DOHH2 (cell line): ENCODE data around the gene GABRB2.

ENCODE experiments used
- H3F3A ChIP-seq: fragments of 200-600 bp; sonication (generic), shearing (Covaris generic); 2 replicates; pipeline ENCODE4 v1.6.0; 2016; ENCODE audit warnings: antibody characterized with exemption, mild to moderate bottlenecking; ENCODE audit not compliant: control insufficient read depth, insufficient read depth
- H3K27ac ChIP-seq: fragments of 200-600 bp; sonication (generic); 2 replicates; pipeline ENCODE4 v1.5.1; 2014; ENCODE audit warnings: low read depth, mild to moderate bottlenecking, low read length, moderate library complexity
- H3K27me3 ChIP-seq: fragments of 200-600 bp; sonication (generic); 2 replicates; pipeline ENCODE4 v1.6.1; 2014; ENCODE audit warnings: mild to moderate bottlenecking, low read length, mixed read lengths; ENCODE audit not compliant: control insufficient read depth
- H3K36me3 ChIP-seq: fragments of 200-600 bp; sonication (generic); 2 replicates; pipeline ENCODE4 v1.6.1; 2014; ENCODE audit warnings: mild to moderate bottlenecking, low read length, moderate library complexity, mixed read lengths; ENCODE audit not compliant: control insufficient read depth
- H3K4me1 ChIP-seq: fragments of 200-600 bp; sonication (generic); 2 replicates; pipeline ENCODE4 v1.6.1; 2014; ENCODE audit warnings: mild to moderate bottlenecking, low read length, mixed read lengths; ENCODE audit not compliant: control insufficient read depth
- H3K4me2 ChIP-seq: fragments of 200-600 bp; sonication (generic); 2 replicates; pipeline ENCODE4 v1.6.0; 2014; ENCODE audit warnings: mild to moderate bottlenecking, low read length, moderate library complexity
- H3K4me3 ChIP-seq: fragments of 200-600 bp; sonication (generic); 2 replicates; pipeline ENCODE4 v1.5.1; 2014; ENCODE audit warnings: mild to moderate bottlenecking, low read length, mixed read lengths
- H3K79me2 ChIP-seq: fragments of 200-600 bp; sonication (generic); 2 replicates; pipeline ENCODE4 v1.6.1; 2014; ENCODE audit warnings: mild to moderate bottlenecking, low read length, mixed read lengths; ENCODE audit not compliant: control insufficient read depth
- H3K9me2 ChIP-seq: fragments of 200-600 bp; sonication (generic); replicated peaks from 2 replicates; pipeline ENCODE4 v1.6.1; 2014; ENCODE audit warnings: mild to moderate bottlenecking, low read length, mixed read lengths; ENCODE audit not compliant: control insufficient read depth
- H3K9me3 ChIP-seq: fragments of 200-600 bp; sonication (generic); 2 replicates; pipeline ENCODE4 v1.6.1; 2014; ENCODE audit warnings: antibody characterized with exemption, low read length, mixed read lengths; ENCODE audit not compliant: control insufficient read depth, insufficient read depth
- H4K20me1 ChIP-seq: fragments of 200-600 bp; sonication (generic); 2 replicates; pipeline ENCODE4 v1.6.0; 2014; ENCODE audit warnings: low read depth, mild to moderate bottlenecking, antibody characterized with exemption, low read length, moderate library complexity; ENCODE audit not compliant: control insufficient read depth, insufficient read depth
- EZH2phosphoT487 ChIP-seq: fragments of 200-600 bp; sonication (generic); IDR thresholded peaks from 2 replicates; pipeline ENCODE4 v1.6.1; 2017; ENCODE audit warnings: borderline replicate concordance, mild to moderate bottlenecking, antibody characterized with exemption, low read length, moderate library complexity, mixed read lengths
- TF ChIP-seq, protein P1 (sequence below): fragments of 200-600 bp; sonication (generic); IDR thresholded peaks from one replicate; pipeline ENCODE4 v1.5.1; 2014; ENCODE audit warnings: antibody characterized with exemption, mild to moderate bottlenecking, low read depth, low read length; ENCODE audit not compliant: poor library complexity, severe bottlenecking

The GABRB2 gene

DNA sequence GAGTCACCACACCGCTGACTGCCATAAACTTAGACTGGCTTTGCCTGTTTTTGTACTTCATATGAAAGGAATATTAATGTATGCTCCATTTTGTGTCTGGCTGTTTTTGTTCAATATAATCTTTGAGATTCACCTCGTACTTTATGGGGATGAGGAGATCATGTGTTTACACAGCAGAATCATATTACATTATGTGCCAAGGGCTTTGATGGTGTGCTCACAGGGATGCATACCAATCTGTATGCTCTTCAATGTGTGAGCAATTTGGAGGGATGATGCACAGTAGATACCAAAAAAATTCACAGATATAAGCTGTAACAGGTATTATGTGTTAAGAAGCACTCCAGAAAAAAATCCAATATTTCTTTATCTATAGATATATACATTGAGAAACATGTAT, 113.7 kb downstream of the GABRB2 start:
- TF ChIP-seq, protein P1, sequence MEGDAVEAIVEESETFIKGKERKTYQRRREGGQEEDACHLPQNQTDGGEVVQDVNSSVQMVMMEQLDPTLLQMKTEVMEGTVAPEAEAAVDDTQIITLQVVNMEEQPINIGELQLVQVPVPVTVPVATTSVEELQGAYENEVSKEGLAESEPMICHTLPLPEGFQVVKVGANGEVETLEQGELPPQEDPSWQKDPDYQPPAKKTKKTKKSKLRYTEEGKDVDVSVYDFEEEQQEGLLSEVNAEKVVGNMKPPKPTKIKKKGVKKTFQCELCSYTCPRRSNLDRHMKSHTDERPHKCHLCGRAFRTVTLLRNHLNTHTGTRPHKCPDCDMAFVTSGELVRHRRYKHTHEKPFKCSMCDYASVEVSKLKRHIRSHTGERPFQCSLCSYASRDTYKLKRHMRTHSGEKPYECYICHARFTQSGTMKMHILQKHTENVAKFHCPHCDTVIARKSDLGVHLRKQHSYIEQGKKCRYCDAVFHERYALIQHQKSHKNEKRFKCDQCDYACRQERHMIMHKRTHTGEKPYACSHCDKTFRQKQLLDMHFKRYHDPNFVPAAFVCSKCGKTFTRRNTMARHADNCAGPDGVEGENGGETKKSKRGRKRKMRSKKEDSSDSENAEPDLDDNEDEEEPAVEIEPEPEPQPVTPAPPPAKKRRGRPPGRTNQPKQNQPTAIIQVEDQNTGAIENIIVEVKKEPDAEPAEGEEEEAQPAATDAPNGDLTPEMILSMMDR, result no peak
- no peak for TF ChIP-seq EZH2phosphoT487
- Histone ChIP-seq H3K4me1 (no peaks in the 10 kb centered on the region), H3K79me2 (no peaks in the 10 kb centered on the region), H3F3A (no peaks in the 10 kb centered on the region), H3K27me3 (no peaks in the 10 kb centered on the region), H3K27ac (no peak overlapping the region), H4K20me1 (no peaks in the 10 kb centered on the region), H3K9me3 (no peaks in the 10 kb centered on the region), H3K4me3 (no peak overlapping the region), H3K9me2 (no peaks in the 10 kb centered on the region), H3K36me3 (no peaks in the 10 kb centered on the region), H3K4me2 (no peak overlapping the region)

DNA sequence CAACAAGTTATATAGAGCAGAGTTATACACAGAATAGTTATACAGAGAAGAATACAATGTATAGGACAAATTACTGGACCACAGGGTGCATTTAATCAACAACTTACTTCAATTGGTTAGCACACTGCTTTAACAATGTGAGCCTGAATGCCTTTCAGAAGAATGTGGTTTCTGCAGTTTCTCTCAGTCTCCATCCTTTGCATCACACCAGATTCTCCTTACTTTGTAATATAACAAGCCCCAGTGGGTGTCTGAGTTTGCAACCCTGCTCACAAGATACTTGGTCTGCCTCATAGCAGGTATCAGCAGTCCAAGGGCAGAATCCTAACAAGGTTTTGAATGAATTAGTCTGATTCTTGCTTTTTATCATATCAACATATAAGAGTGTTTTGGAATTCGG, 114.6 kb downstream of the GABRB2 start:
- Histone ChIP-seq H3K4me3 (no peak overlapping the region), H3K9me3 (no peaks in the 10 kb centered on the region), H3K27ac (no peak overlapping the region), H3K9me2 (no peaks in the 10 kb centered on the region), H3K4me1 (no peaks in the 10 kb centered on the region), H3F3A (no peaks in the 10 kb centered on the region), H3K79me2 (no peaks in the 10 kb centered on the region), H3K4me2 (no peak overlapping the region), H3K27me3 (no peaks in the 10 kb centered on the region), H4K20me1 (no peaks in the 10 kb centered on the region), H3K36me3 (no peaks in the 10 kb centered on the region)
- TF ChIP-seq EZH2phosphoT487, result no peak
- TF ChIP-seq, protein P1, result no peak

DNA sequence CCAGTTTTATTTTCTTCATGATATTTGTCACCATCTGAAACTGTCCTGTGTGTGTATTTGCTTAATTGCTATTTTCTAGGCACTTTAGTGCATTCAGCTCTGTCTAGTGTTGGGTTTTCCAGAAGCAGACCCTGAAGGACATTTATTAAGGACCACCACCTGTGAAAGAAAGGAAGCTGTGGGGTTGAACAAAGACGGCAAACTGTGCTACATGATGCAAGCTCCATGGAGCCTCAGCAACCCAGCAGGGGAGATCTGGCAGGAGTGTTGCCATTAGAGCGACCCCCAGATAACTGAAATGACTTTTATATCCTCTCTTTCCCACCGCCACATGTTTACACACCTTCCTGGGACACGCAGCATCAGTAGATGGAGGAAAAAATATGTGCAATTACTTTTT, 125.5 kb downstream of the GABRB2 start:
- Histone ChIP-seq H3K36me3 (no peaks in the 10 kb centered on the region), H3K79me2 (no peaks in the 10 kb centered on the region), H4K20me1 (no peaks in the 10 kb centered on the region), H3K27me3 (no peaks in the 10 kb centered on the region), H3F3A (no peaks in the 10 kb centered on the region), H3K27ac (no peak overlapping the region), H3K4me3 (no peak overlapping the region), H3K4me1 (no peaks in the 10 kb centered on the region), H3K9me2 (no peaks in the 10 kb centered on the region), H3K9me3 (no peaks in the 10 kb centered on the region), H3K4me2 (no peak overlapping the region)
- TF ChIP-seq, protein P1, result no peak
- no peak for TF ChIP-seq EZH2phosphoT487

GRCh38 chr5:161420521-161420920, 126.0 kb downstream of the GABRB2 start:
- Histone ChIP-seq H3K36me3 (no peaks in the 10 kb centered on the region), H3K9me2 (no peaks in the 10 kb centered on the region)

More at GRCh38 chr5:161420521-161420920, 126.0 kb downstream of the GABRB2 start:
- Histone ChIP-seq H3K27me3 (no peaks in the 10 kb centered on the region), H3K9me3 (no peaks in the 10 kb centered on the region), H3K27ac (no peak overlapping the region), H3K4me1 (no peaks in the 10 kb centered on the region), H4K20me1 (no peaks in the 10 kb centered on the region), H3K79me2 (no peaks in the 10 kb centered on the region), H3F3A (no peaks in the 10 kb centered on the region), H3K4me3 (no peak overlapping the region), H3K4me2 (no peak overlapping the region)
- no peak for TF ChIP-seq EZH2phosphoT487
- TF ChIP-seq, protein P1, result no peak
